OCI-LY7 (cell line): ENCODE data around the gene CTSC. TPM values are rescaled to one million over a fixed set of nuclear protein-coding genes. Genes with fewer than 3 reads are reported as not detected.
A peak's percentile ranks its signal among the peaks of the same experiment; 100 is the strongest.

Experiments used
- BruUV-seq: library from RNA; stranded (reverse); fragments of 400-500 nt; replicated peaks from 2 replicates; lab custom pipeline; 2021; lab: Mats Ljungman, UMichigan
- CTCF ChIA-PET: fragments of 300-600 bp; sonication (Branson Sonifier 250); formaldehyde crosslinking; loops from one replicate; lab custom pipeline; 2022; ENCODE audit warnings: antibody characterized with exemption; ENCODE audit not compliant: unreplicated experiment; lab: Charles Lee
- POLR2A ChIA-PET: fragments of 300-600 bp; sonication (Branson Sonifier 250); formaldehyde crosslinking; loops from one replicate; lab custom pipeline; 2022; ENCODE audit warnings: antibody characterized with exemption; lab: Charles Lee
- DNase-seq: peaks from one replicate; pipeline ENCODE4 v3.0.0-alpha.2; 2015; ENCODE audit warnings: low spot score
- H2AFZ ChIP-seq: fragments of 200-600 bp; sonication (generic), shearing (Covaris generic); 2 replicates; pipeline ENCODE4 v1.6.1; 2014; ENCODE audit warnings: mild to moderate bottlenecking, antibody characterized with exemption, low read length, moderate library complexity
- H3K27ac ChIP-seq: fragments of 200-600 bp; sonication (generic); 2 replicates; pipeline ENCODE4 v1.5.1; 2014; ENCODE audit warnings: mixed run types, low read depth, mild to moderate bottlenecking, moderate library complexity, low read length, inconsistent platforms; ENCODE audit not compliant: poor library complexity, severe bottlenecking
- H3K36me3 ChIP-seq: fragments of 200-600 bp; sonication (generic); 2 replicates; pipeline ENCODE4 v1.6.1; 2014; ENCODE audit warnings: mild to moderate bottlenecking, antibody characterized with exemption, low read length, moderate library complexity, mixed read lengths; ENCODE audit not compliant: insufficient read depth
- H3K4me1 ChIP-seq: fragments of 200-600 bp; sonication (generic); 2 replicates; pipeline ENCODE4 v1.5.1; 2014; ENCODE audit warnings: mild to moderate bottlenecking, low read length; ENCODE audit not compliant: insufficient read depth, poor library complexity, severe bottlenecking
- H3K4me2 ChIP-seq: fragments of 200-600 bp; sonication (generic); 2 replicates; pipeline ENCODE4 v1.6.1; 2014; ENCODE audit warnings: mild to moderate bottlenecking, low read length
- H3K4me3 ChIP-seq: fragments of 200-600 bp; sonication (generic); 2 replicates; pipeline ENCODE4 v1.5.1; 2014; ENCODE audit warnings: mild to moderate bottlenecking, low read depth, low read length; ENCODE audit not compliant: poor library complexity, severe bottlenecking
- H3K79me2 ChIP-seq: fragments of 200-600 bp; sonication (generic); 2 replicates; pipeline ENCODE4 v1.6.1; 2016; ENCODE audit warnings: low read depth, mild to moderate bottlenecking, low read length, moderate library complexity, mixed read lengths; ENCODE audit not compliant: insufficient read depth
- H3K9me2 ChIP-seq: fragments of 200-600 bp; sonication (generic); 2 replicates; pipeline ENCODE4 v1.6.1; 2016; ENCODE audit warnings: mild to moderate bottlenecking, low read length, mixed read lengths; ENCODE audit not compliant: insufficient read depth
- H3K9me3 ChIP-seq: fragments of 200-600 bp; sonication (generic); 2 replicates; pipeline ENCODE4 v1.6.1; 2014; ENCODE audit warnings: mild to moderate bottlenecking, mixed run types, low read length, mixed read lengths
- H4K20me1 ChIP-seq: fragments of 200-600 bp; sonication (generic); 2 replicates; pipeline ENCODE4 v1.6.1; 2014; ENCODE audit warnings: mild to moderate bottlenecking, antibody characterized with exemption, low read length, moderate library complexity, mixed read lengths; ENCODE audit not compliant: insufficient read depth
- CTCF ChIP-seq: fragments of 200-600 bp; sonication (generic); conservative IDR thresholded peaks from 2 replicates; pipeline ENCODE4 v1.5.1; 2014; ENCODE audit warnings: mild to moderate bottlenecking, antibody characterized with exemption, low read length, moderate library complexity, mixed read lengths
- EZH2phosphoT487 ChIP-seq: fragments of 200-600 bp; sonication (generic); IDR thresholded peaks from 2 replicates; pipeline ENCODE4 v1.6.1; 2018; ENCODE audit warnings: low read depth, borderline replicate concordance, mild to moderate bottlenecking, mixed run types, antibody characterized with exemption, low read length, moderate library complexity, mixed read lengths
- intact Hi-C: fragments of 100-400 bp; cut with micrococcal nuclease; formaldehyde crosslinking; loops from one replicate; pipeline ENCODE4 v1.10.0; 2022; ENCODE audit not compliant: unreplicated experiment
- total RNA-seq, 2 experiments: library from RNA; depleted of rRNA in 1 of 2; stranded (reverse); fragments of >200 nt in 1 of 2; shearing (Covaris generic) in 1 of 2; gene quantifications; 2 replicates each; pipeline ENCODE4 v1.2.3, GENCODE V29; 2014 to 2022

The CTSC gene
- total RNA-seq, 2 experiments from 2014 or later, result 60.5 to 90.3 TPM

- TF ChIP-seq EZH2phosphoT487 (no peak), CTCF (no peak)
- H3K4me2 ChIP-seq, result no peak overlapping the region
- intact Hi-C loops, result no loop called here
- H3K36me3 ChIP-seq, result peaks cover 9% of the 10 kb centered on the region; the same call in 1 of the 2 replicates
- H2AFZ ChIP-seq, result no peak overlapping the region
- H3K9me2 ChIP-seq, result no peaks in the 10 kb centered on the region
- H3K9me3 ChIP-seq, result no peaks in the 10 kb centered on the region
- no peak for DNase-seq
- ChIA-PET POLR2A (no interaction called here), CTCF (no interaction called here)
- no TSS peak for BruUV-seq
- no peaks in the 10 kb centered on the region for H3K4me1 ChIP-seq
- H4K20me1 ChIP-seq, result no peaks in the 10 kb centered on the region
- H3K27ac ChIP-seq, result no peak overlapping the region
- H3K79me2 ChIP-seq, result no peaks in the 10 kb centered on the region
- H3K4me3 ChIP-seq, result no peak overlapping the region
Observed at GRCh38 chr11:88275636-88276035, 61.9 kb downstream of the CTSC start.

DNA sequence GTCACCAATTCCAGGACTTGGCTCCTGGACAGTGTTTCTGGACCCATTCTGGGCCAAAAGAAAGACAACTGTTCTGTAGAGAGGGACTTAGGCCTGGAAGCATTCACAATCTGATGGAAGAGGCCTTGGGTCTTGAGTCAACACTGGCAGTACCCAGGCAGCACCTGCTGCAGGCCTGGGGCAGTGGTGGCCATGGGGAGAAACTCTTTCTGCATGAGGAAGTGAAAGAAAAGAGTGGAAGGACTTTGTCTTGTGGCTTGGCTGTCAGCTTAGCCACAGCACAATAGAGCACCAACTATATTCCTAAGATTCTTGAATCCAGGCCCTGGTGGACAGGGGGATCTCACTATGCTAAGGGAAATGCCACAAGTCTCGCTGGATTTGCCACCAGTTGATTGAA, 70.6 kb downstream of the CTSC start:
- DNase-seq, result peak; percentile 2
- no peak overlapping the region for H3K4me3 ChIP-seq
- no peaks in the 10 kb centered on the region for H3K9me2 ChIP-seq
- H3K9me3 ChIP-seq, result no peaks in the 10 kb centered on the region
- no peaks in the 10 kb centered on the region for H3K4me1 ChIP-seq
- BruUV-seq, result no TSS peak
- no peak overlapping the region for H3K4me2 ChIP-seq
- intact Hi-C loops, result no loop called here
- no peak overlapping the region for H3K27ac ChIP-seq
- no peak overlapping the region for H2AFZ ChIP-seq
- ChIA-PET CTCF (no interaction called here), POLR2A (no interaction called here)
- no peaks in the 10 kb centered on the region for H4K20me1 ChIP-seq
- TF ChIP-seq CTCF, result no peak
- no peak for TF ChIP-seq EZH2phosphoT487
- H3K79me2 ChIP-seq, result no peaks in the 10 kb centered on the region
- H3K36me3 ChIP-seq, result peaks cover 33% of the 10 kb centered on the region

DNA sequence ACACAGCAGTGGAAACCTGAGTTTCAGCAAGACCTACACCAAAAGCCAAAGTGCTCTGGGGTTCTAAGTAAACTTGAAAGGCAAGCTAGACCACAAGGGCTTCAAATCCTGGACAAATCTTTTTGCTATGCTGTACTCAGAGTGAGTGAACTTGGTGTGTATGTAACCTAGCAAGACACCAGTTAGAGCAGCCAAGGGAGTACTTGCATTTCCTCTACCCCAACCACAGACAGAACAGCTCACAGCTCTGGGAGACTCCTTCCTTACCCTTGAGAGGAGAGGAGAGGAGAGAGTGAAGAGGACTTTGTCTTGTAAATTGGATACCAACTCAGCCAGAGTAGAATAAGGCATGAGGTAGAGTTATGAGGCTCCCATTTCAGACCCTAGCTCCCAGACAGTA, 71.4 kb downstream of the CTSC start:
- intact Hi-C loops, result no loop called here
- no peak overlapping the region for H3K27ac ChIP-seq
- no peak overlapping the region for H3K4me3 ChIP-seq
- no peaks in the 10 kb centered on the region for H4K20me1 ChIP-seq
- ChIA-PET POLR2A (no interaction called here), CTCF (interaction anchor here (0.5 kb wide), 1 partner anchor 31 kb away, joined by 4 read pairs; no protein-coding TSS in a partner anchor)
- no peak overlapping the region for H3K4me2 ChIP-seq
- no peaks in the 10 kb centered on the region for H3K79me2 ChIP-seq
- BruUV-seq, result no TSS peak
- no peaks in the 10 kb centered on the region for H3K4me1 ChIP-seq
- no peak for DNase-seq
- H3K9me3 ChIP-seq, result no peaks in the 10 kb centered on the region
- TF ChIP-seq CTCF, result no peak
- no peak for TF ChIP-seq EZH2phosphoT487
- peaks cover 33% of the 10 kb centered on the region for H3K36me3 ChIP-seq
- no peak overlapping the region for H2AFZ ChIP-seq
- no peaks in the 10 kb centered on the region for H3K9me2 ChIP-seq
